ENCODE results near the gene QSOX2.

The QSOX2 gene

GRCh38 chr9:136247947-136248637 is 2.5 kb upstream of the QSOX2 start:
- DNase-seq = peak; percentile 45
- no peaks in the 10 kb centered on the region for H3K9me3 ChIP-seq (ENCODE audit: severe bottlenecking)
- peaks cover 14% of the 10 kb centered on the region for H3K36me3 ChIP-seq
- peak overlapping the region; percentile 37 for H3K27ac ChIP-seq
- no peak for TF ChIP-seq CTCF (IDR thresholded peaks at IDR 0.05; ENCODE audit: low read depth, low read length)
- H3K4me3 ChIP-seq (ENCODE audit: low read depth, low read length) = no peak overlapping the region
- H3K27me3 ChIP-seq (ENCODE audit: insufficient read depth, low read depth, severe bottlenecking) = no peaks in the 10 kb centered on the region

GRCh38 chr9:136247551-136247916 is 1.9 kb upstream of the QSOX2 start:
- no peak for TF ChIP-seq CTCF (IDR thresholded peaks at IDR 0.05; ENCODE audit: low read depth, low read length)
- H3K27me3 ChIP-seq (ENCODE audit: insufficient read depth, low read depth, severe bottlenecking) = no peaks in the 10 kb centered on the region

DNA sequence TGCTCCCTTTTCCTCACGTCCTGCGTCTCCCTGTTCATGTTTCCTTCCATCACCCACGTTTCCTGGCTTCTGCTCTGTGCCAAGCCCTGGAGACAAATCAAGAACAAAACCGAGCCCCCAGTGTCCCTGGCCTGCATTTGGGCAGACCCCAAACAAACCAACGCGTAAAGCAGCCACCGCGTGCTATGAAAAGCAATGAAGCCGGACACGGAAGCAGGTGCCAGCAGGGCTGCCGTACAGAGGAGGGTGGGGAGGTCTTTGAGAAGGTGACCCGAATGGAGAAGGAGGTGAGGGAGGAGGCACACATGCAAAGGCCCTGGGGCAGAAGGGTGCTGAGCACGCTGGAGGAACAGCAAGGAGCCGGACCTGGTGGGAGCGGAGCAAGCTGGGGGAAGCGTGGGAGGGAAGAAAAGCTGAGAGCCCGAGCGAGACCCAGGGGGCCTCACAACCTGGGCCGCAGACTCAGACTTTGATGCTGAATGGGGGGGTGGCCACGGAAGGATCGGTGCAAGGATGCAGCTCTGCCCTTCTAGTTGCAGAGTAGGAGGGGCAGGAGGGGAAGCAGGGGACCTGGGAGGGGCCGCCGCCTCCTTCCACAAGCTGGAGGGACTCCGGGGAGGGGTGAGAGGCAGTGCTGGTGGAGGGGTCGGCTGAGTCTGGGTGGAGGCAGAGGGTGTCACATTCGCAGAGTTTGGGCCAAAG is 1.4 kb upstream of the QSOX2 start:
- DNase-seq = no peak
- Histone ChIP-seq H3K27me3 (ENCODE audit: insufficient read depth, low read depth, severe bottlenecking) (no peaks in the 10 kb centered on the region), H3K4me3 (ENCODE audit: low read depth, low read length) (no peak overlapping the region), H3K27ac (no peak overlapping the region), H3K9me3 (ENCODE audit: severe bottlenecking) (no peaks in the 10 kb centered on the region), H3K36me3 (peaks cover 24% of the 10 kb centered on the region)
- no peak for TF ChIP-seq CTCF (IDR thresholded peaks at IDR 0.05; ENCODE audit: low read depth, low read length)

More at GRCh38 chr9:136247551-136247916, 1.9 kb upstream of the QSOX2 start:
- no peak for DNase-seq
- no peaks in the 10 kb centered on the region for H3K9me3 ChIP-seq (ENCODE audit: severe bottlenecking)
- no peak overlapping the region for H3K4me3 ChIP-seq (ENCODE audit: low read depth, low read length)
- H3K27ac ChIP-seq = peak overlapping the region; percentile 37
- peaks cover 19% of the 10 kb centered on the region for H3K36me3 ChIP-seq

- peak overlapping the region; percentile 95 for H3K27ac ChIP-seq
- H3K27me3 ChIP-seq (ENCODE audit: insufficient read depth, low read depth, severe bottlenecking) = no peaks in the 10 kb centered on the region
- TF ChIP-seq CTCF (IDR thresholded peaks at IDR 0.05; ENCODE audit: low read depth, low read length) = no peak
- peak overlapping the region; percentile 68 for H3K4me3 ChIP-seq (ENCODE audit: low read depth, low read length)
- H3K9me3 ChIP-seq (ENCODE audit: severe bottlenecking) = no peaks in the 10 kb centered on the region
- peaks cover 42% of the 10 kb centered on the region for H3K36me3 ChIP-seq
- no peak for DNase-seq
Measured at GRCh38 chr9:136244969-136245218, 718 bp downstream of the QSOX2 start.

GRCh38 chr9:136244122-136244968 is 1.3 kb downstream of the QSOX2 start:
- H3K9me3 ChIP-seq (ENCODE audit: severe bottlenecking) = no peaks in the 10 kb centered on the region
- DNase-seq = no peak
- H3K36me3 ChIP-seq = peaks cover 42% of the 10 kb centered on the region
- H3K4me3 ChIP-seq (ENCODE audit: low read depth, low read length) = peak overlapping the region; percentile 68
- TF ChIP-seq CTCF (IDR thresholded peaks at IDR 0.05; ENCODE audit: low read depth, low read length) = no peak
- H3K27ac ChIP-seq = peak overlapping the region; percentile 95
- no peaks in the 10 kb centered on the region for H3K27me3 ChIP-seq (ENCODE audit: insufficient read depth, low read depth, severe bottlenecking)

All from WERI-Rb-1 (cell line).